Mammary epithelial cell (primary cell): Measurements from ENCODE around the gene TRIM73.
"Not testable (repeated sequence)": the region's sequence is repeated elsewhere in the genome, so short reads cannot be mapped to it uniquely, and the experiment has no call there.

Experiments used
- CTCF ChIP-seq, 2 donors: IDR thresholded peaks in 1 of 2; conservative IDR thresholded peaks in 1 of 2; 2 replicates each; pipeline ENCODE4 v1.5.1; 2011 to 2012; ENCODE audit warnings: inconsistent platforms in 2 of 2, low read length in 2 of 2, mild to moderate bottlenecking in 2 of 2, control low read depth in 1 of 2, low read depth in 1 of 2; ENCODE audit not compliant: insufficient read depth in 1 of 2; ENCODE audit errors: extremely low read depth in 1 of 2
- EZH2 ChIP-seq: IDR thresholded peaks from 2 replicates; pipeline ENCODE4 v1.6.1; 2012; ENCODE audit warnings: low read length, inconsistent platforms, borderline replicate concordance

- TF ChIP-seq CTCF (conservative IDR thresholded peaks at IDR 0.05 in 1 of 2, IDR thresholded peaks at IDR 0.05 in 1 of 2; ENCODE audit: extremely low read depth in 1 of 2, insufficient read depth in 1 of 2, low read depth in 1 of 2, low read length in 2 of 2); EZH2: not testable (repeated sequence)
These were observed 3.6 kb downstream of the TRIM73 start for GRCh38 chr7:75398771-75399700.
